GM23338 (cell line): ENCODE results near the gene SLC7A5. TPM values are rescaled to one million over a fixed set of nuclear protein-coding genes. Genes with fewer than 3 reads are reported as not detected.
A peak's percentile ranks its signal among the peaks of the same experiment; 100 is the strongest.
"Not testable (repeated sequence)": the region's sequence is repeated elsewhere in the genome, so short reads cannot be mapped to it uniquely, and the experiment has no call there.

Experiments used
- ATAC-seq: fragments of 200-7000 bp; cut with Tn5 transposase; 3 replicates; pipeline ENCODE4 v1.9.1; 2020
- DNase-seq: peaks from one replicate; pipeline ENCODE4 v3.0.0-alpha.2; 2015; ENCODE audit warnings: low spot score
- H2AFZ ChIP-seq: fragments of 200-600 bp; sonication (generic); 2 replicates; pipeline ENCODE4 v1.8.0; 2016; ENCODE audit warnings: antibody characterized with exemption, mild to moderate bottlenecking, moderate library complexity
- H3F3A ChIP-seq: fragments of 200-600 bp; sonication (generic); replicated peaks from 2 replicates; pipeline ENCODE4 v1.8.0; 2017; ENCODE audit warnings: antibody characterized with exemption, mixed run types, low read depth
- H3K27ac ChIP-seq: fragments of 200-600 bp; sonication (generic); 2 replicates; pipeline ENCODE4 v1.6.1; 2016; ENCODE audit warnings: low read depth
- H3K27me3 ChIP-seq: fragments of 200-600 bp; sonication (generic); 2 replicates; pipeline ENCODE4 v1.8.0; 2016; ENCODE audit warnings: mild to moderate bottlenecking, mixed run types, moderate library complexity; ENCODE audit not compliant: insufficient read depth
- H3K36me3 ChIP-seq: fragments of 200-600 bp; sonication (generic); 2 replicates; pipeline ENCODE4 v1.8.0; 2016; ENCODE audit warnings: mild to moderate bottlenecking; ENCODE audit not compliant: insufficient read depth
- H3K4me1 ChIP-seq: fragments of 200-600 bp; sonication (generic); 2 replicates; pipeline ENCODE4 v1.8.0; 2016; ENCODE audit warnings: mild to moderate bottlenecking, moderate library complexity; ENCODE audit not compliant: insufficient read depth
- H3K4me2 ChIP-seq: fragments of 200-600 bp; sonication (generic); 2 replicates; pipeline ENCODE4 v1.7.1; 2017; ENCODE audit warnings: mixed run types
- H3K4me3 ChIP-seq: fragments of 200-600 bp; sonication (generic); 2 replicates; pipeline ENCODE4 v1.6.1; 2016; ENCODE audit warnings: mixed run types
- H3K79me2 ChIP-seq: fragments of 200-600 bp; sonication (generic); replicated peaks from 2 replicates; pipeline ENCODE4 v1.8.0; 2017; ENCODE audit warnings: mild to moderate bottlenecking; ENCODE audit not compliant: insufficient read depth
- H3K9me2 ChIP-seq: fragments of 200-600 bp; sonication (generic); 2 replicates; pipeline ENCODE4 v1.8.0; 2017; ENCODE audit not compliant: insufficient read depth
- H4K20me1 ChIP-seq: fragments of 200-600 bp; sonication (generic); replicated peaks from 2 replicates; pipeline ENCODE4 v1.8.0; 2017; ENCODE audit warnings: mild to moderate bottlenecking; ENCODE audit not compliant: insufficient read depth
- H3K27ac Mint-ChIP-seq: 2 replicates; pipeline ENCODE4 v1.8.0; 2020; ENCODE audit warnings: inconsistent platforms, mild to moderate bottlenecking, moderate library complexity, mixed read lengths
- H3K27me3 Mint-ChIP-seq: 3 replicates; pipeline ENCODE4 v1.8.0; 2022; ENCODE audit warnings: low read depth, mild to moderate bottlenecking, moderate library complexity, mixed read lengths, inconsistent platforms; ENCODE audit not compliant: insufficient read depth, poor library complexity
- H3K36me3 Mint-ChIP-seq: 3 replicates; pipeline ENCODE4 v1.8.0; 2021; ENCODE audit warnings: low read depth, mild to moderate bottlenecking, inconsistent platforms, moderate library complexity, mixed read lengths
- H3K4me1 Mint-ChIP-seq: 3 replicates; pipeline ENCODE4 v1.8.0; 2020; ENCODE audit warnings: mild to moderate bottlenecking, inconsistent platforms, mixed read lengths
- H3K4me3 Mint-ChIP-seq: 3 replicates; pipeline ENCODE4 v1.8.0; 2021; ENCODE audit warnings: moderate library complexity, mild to moderate bottlenecking, inconsistent platforms, mixed read lengths
- H3K9me3 Mint-ChIP-seq: 3 replicates; pipeline ENCODE4 v1.8.0; 2020; ENCODE audit warnings: moderate library complexity, mild to moderate bottlenecking, inconsistent platforms, mixed read lengths
- CREB1 ChIP-seq: fragments of 250-450 bp; sonication (Bioruptor Pico); IDR thresholded peaks from 2 replicates; pipeline ENCODE4 v1.5.0; 2020; ENCODE audit warnings: low read depth, mild to moderate bottlenecking, moderate library complexity
- EZH2 ChIP-seq: fragments of 200-600 bp; sonication (generic); IDR thresholded peaks from one replicate; pipeline ENCODE4 v1.8.0; 2017; ENCODE audit warnings: antibody characterized with exemption, mild to moderate bottlenecking, low read depth; ENCODE audit not compliant: unreplicated experiment
- EZH2phosphoT487 ChIP-seq: fragments of 200-600 bp; sonication (generic); IDR thresholded peaks from one replicate; pipeline ENCODE4 v1.8.1; 2018; ENCODE audit warnings: antibody characterized with exemption; ENCODE audit not compliant: unreplicated experiment
- JUNB ChIP-seq: IDR thresholded peaks from one replicate; pipeline ENCODE4 v1.6.1; 2016; ENCODE audit warnings: antibody characterized with exemption; ENCODE audit not compliant: unreplicated experiment
- POLR2AphosphoS5 ChIP-seq: IDR thresholded peaks from 2 replicates; pipeline ENCODE4 v1.6.1; 2016; ENCODE audit warnings: antibody characterized with exemption, low read depth
- ZNF114 ChIP-seq: fragments of 250-450 bp; sonication (Bioruptor Pico); IDR thresholded peaks from 2 replicates; pipeline ENCODE4 v1.5.0; 2020; ENCODE audit warnings: mild to moderate bottlenecking, moderate library complexity
- long read RNA-seq: library from polyadenylated mRNA; unstranded; transcript quantifications from one replicate; pipeline ENCODE4 v2.0.0, GENCODE V29; 2020; ENCODE audit not compliant: unreplicated experiment
- polyA plus RNA-seq: library from polyadenylated mRNA; unstranded; fragments of >200 nt; fragmentation: Nextera tagmentation; extraction: Ambion mirVana; gene quantifications from 2 replicates; pipeline ENCODE4 v1.2.1, GENCODE V29; 2016
- total RNA-seq: library from RNA; depleted of rRNA; stranded (reverse); fragments of >200 nt; shearing (Covaris generic); gene quantifications from 2 replicates; pipeline ENCODE4 v1.2.3, GENCODE V29; 2014; rRNA removed
- TF ChIP-seq, protein P1 (sequence below): IDR thresholded peaks from one replicate; pipeline ENCODE4 v1.6.1; 2018; ENCODE audit warnings: antibody characterized with exemption; ENCODE audit not compliant: unreplicated experiment
- TF ChIP-seq, protein P2 (sequence below), 2 experiments: fragments of 200-600 bp in 1 of 2; sonication (generic) in 1 of 2; conservative IDR thresholded peaks; 2 replicates each; pipeline versions ENCODE4 v1.5.1 to v1.6.1; 2016 to 2017; ENCODE audit warnings: antibody characterized with exemption in 2 of 2, low read depth in 2 of 2, mild to moderate bottlenecking in 2 of 2, moderate library complexity in 1 of 2

The SLC7A5 gene
- 328 and 386 TPM in 2 replicates for total RNA-seq
- 107 and 109 TPM in 2 replicates for polyA plus RNA-seq
- long read RNA-seq, partial matches to known transcripts = 2 of 6 reads
- long read RNA-seq, other reads (novel, unspliced or antisense) = 4 of 6 reads

DNA sequence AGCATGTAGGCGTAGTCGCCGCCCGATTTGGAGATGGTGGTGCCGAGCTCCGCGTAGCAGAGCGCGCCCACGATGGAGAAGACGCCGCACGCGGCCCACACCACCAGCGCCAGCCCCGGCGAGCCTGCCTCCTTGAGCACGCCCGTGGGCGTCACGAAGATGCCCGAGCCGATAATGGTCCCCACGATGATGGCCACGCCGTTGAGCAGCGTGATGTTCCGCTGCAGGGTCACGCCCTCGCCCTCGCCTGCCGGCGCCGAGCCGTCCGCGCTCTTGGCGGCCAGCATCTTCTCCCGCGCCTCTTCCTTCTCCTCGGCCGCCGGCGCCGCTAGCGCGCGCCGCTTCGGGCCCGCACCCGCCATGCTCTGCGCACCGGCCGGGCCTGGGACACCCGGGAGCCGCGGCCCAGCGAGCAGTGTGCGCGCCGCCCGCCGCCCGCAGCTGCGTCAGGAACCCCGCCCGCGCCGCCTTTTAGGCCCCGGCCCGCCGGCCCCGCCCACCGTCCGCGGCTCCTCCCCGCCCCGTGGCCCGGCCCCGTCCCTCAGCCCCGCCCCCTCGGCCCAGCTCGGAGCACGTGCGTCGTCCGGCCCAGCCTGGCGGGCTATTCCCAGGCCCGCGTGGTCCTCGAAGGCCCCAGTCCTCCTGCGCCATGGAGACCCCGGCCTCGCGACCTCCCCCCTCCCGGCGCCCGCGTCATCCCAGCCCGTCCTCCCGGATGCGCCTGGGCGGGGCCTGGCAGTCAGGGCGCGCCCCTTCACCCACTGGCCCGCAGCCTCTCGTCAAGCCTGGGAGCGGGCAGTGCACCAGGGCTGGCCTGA is at the start of gene SLC7A5:
Gene SLC7A5 (minus strand): TSS at position 447 of the 818 bp plus-strand sequence. CDS start 85 bp downstream, at position 362.
- not testable (repeated sequence) for H2AFZ ChIP-seq, H3K9me2 ChIP-seq, H3K36me3 ChIP-seq, H3F3A ChIP-seq, H3K9me3 Mint-ChIP-seq
- Histone ChIP-seq H3K4me3 (peak within 1 kb of the TSS; percentile 96), H3K27me3 (peaks cover 43% of the 10 kb centered on the region), H3K27ac (peak within 1 kb of the TSS; percentile 98), H4K20me1 (peaks cover 39% of the 10 kb centered on the region), H3K4me2 (peak within 1 kb of the TSS; percentile 100), H3K4me1 (peaks cover 55% of the 10 kb centered on the region), H3K79me2 (peaks cover 46% of the 10 kb centered on the region)
- Mint-ChIP-seq H3K27me3 (peaks cover 71% of the 10 kb centered on the region), H3K27ac (peak within 1 kb of the TSS; percentile 98), H3K4me1 (peaks cover 66% of the 10 kb centered on the region), H3K4me3 (peak within 1 kb of the TSS; percentile 90), H3K36me3 (peaks cover 45% of the 10 kb centered on the region)
- TF ChIP-seq CREB1 (CRISPR knock-in tag) = peak; percentile 76
- TF ChIP-seq, protein P1, sequence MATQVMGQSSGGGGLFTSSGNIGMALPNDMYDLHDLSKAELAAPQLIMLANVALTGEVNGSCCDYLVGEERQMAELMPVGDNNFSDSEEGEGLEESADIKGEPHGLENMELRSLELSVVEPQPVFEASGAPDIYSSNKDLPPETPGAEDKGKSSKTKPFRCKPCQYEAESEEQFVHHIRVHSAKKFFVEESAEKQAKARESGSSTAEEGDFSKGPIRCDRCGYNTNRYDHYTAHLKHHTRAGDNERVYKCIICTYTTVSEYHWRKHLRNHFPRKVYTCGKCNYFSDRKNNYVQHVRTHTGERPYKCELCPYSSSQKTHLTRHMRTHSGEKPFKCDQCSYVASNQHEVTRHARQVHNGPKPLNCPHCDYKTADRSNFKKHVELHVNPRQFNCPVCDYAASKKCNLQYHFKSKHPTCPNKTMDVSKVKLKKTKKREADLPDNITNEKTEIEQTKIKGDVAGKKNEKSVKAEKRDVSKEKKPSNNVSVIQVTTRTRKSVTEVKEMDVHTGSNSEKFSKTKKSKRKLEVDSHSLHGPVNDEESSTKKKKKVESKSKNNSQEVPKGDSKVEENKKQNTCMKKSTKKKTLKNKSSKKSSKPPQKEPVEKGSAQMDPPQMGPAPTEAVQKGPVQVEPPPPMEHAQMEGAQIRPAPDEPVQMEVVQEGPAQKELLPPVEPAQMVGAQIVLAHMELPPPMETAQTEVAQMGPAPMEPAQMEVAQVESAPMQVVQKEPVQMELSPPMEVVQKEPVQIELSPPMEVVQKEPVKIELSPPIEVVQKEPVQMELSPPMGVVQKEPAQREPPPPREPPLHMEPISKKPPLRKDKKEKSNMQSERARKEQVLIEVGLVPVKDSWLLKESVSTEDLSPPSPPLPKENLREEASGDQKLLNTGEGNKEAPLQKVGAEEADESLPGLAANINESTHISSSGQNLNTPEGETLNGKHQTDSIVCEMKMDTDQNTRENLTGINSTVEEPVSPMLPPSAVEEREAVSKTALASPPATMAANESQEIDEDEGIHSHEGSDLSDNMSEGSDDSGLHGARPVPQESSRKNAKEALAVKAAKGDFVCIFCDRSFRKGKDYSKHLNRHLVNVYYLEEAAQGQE = peak; percentile 3
- peak; percentile 79 for TF ChIP-seq POLR2AphosphoS5
- DNase-seq (peak; percentile 94), ATAC-seq (peak; percentile 34)

DNA sequence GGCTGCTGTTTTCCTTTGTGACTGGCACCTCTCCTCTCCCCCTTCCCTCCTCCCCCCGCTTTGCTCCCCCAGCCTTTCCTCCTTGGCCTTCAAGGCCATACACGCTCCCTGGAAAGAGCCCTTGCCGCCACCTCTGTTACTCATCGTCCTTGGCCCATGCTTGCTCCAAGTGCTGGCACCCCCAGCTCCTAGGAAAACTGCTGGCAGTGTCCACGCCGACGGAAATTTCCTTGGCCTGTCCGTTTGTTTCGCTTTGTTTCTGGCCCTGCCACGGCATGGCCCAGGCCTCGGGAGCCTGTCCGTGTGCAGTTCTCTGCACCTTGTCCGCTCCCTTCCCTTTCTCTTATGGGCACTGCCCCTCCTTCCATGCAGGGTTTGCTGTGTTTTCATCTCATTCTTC is 49.0 kb upstream of the SLC7A5 start:
- DNase-seq (no peak), ATAC-seq (no peak)
- H3F3A ChIP-seq = 0 out of 2 replicates have a peak, but pooled peaks cover 6% of the 10 kb centered on the region
- H2AFZ ChIP-seq = peak overlapping the region; percentile 63; the same call in 1 of the 2 replicates
- Mint-ChIP-seq H3K4me3 (no peak overlapping the region), H3K36me3 (no peaks in the 10 kb centered on the region), H3K9me3 (0 out of 3 replicates have a peak, but pooled peaks cover 6% of the 10 kb centered on the region), H3K27ac (no peak overlapping the region), H3K27me3 (peaks cover 14% of the 10 kb centered on the region), H3K4me1 (peaks cover 3% of the 10 kb centered on the region; the same call in 2 of the 3 replicates)
- H4K20me1 ChIP-seq = no peaks in the 10 kb centered on the region
- H3K27ac ChIP-seq = no peak overlapping the region
- TF ChIP-seq EZH2 = no peak
- TF ChIP-seq, protein P1 = no peak
- TF ChIP-seq EZH2phosphoT487 = no peak
- TF ChIP-seq, protein P2, sequence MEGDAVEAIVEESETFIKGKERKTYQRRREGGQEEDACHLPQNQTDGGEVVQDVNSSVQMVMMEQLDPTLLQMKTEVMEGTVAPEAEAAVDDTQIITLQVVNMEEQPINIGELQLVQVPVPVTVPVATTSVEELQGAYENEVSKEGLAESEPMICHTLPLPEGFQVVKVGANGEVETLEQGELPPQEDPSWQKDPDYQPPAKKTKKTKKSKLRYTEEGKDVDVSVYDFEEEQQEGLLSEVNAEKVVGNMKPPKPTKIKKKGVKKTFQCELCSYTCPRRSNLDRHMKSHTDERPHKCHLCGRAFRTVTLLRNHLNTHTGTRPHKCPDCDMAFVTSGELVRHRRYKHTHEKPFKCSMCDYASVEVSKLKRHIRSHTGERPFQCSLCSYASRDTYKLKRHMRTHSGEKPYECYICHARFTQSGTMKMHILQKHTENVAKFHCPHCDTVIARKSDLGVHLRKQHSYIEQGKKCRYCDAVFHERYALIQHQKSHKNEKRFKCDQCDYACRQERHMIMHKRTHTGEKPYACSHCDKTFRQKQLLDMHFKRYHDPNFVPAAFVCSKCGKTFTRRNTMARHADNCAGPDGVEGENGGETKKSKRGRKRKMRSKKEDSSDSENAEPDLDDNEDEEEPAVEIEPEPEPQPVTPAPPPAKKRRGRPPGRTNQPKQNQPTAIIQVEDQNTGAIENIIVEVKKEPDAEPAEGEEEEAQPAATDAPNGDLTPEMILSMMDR (conservative IDR thresholded peaks at IDR 0.05; ENCODE audit: low read depth in 2 of 2) = no peak
- no peak for TF ChIP-seq ZNF114
- TF ChIP-seq JUNB = no peak
- no peak overlapping the region for H3K4me2 ChIP-seq
- no peaks in the 10 kb centered on the region for H3K4me1 ChIP-seq
- H3K4me3 ChIP-seq = no peak overlapping the region
- no peaks in the 10 kb centered on the region for H3K9me2 ChIP-seq
- H3K79me2 ChIP-seq = no peaks in the 10 kb centered on the region
- no peaks in the 10 kb centered on the region for H3K36me3 ChIP-seq
- H3K27me3 ChIP-seq = no peaks in the 10 kb centered on the region
